Raji (cell line): Measurements from ENCODE around the gene DLG5.

Experiments
- POLR2A ChIP-seq: IDR thresholded peaks from 2 replicates; pipeline ENCODE4 v1.6.1; 2011; ENCODE audit warnings: low read depth, low read length, control low read depth; ENCODE audit not compliant: insufficient read depth

Gene DLG5, protein sequence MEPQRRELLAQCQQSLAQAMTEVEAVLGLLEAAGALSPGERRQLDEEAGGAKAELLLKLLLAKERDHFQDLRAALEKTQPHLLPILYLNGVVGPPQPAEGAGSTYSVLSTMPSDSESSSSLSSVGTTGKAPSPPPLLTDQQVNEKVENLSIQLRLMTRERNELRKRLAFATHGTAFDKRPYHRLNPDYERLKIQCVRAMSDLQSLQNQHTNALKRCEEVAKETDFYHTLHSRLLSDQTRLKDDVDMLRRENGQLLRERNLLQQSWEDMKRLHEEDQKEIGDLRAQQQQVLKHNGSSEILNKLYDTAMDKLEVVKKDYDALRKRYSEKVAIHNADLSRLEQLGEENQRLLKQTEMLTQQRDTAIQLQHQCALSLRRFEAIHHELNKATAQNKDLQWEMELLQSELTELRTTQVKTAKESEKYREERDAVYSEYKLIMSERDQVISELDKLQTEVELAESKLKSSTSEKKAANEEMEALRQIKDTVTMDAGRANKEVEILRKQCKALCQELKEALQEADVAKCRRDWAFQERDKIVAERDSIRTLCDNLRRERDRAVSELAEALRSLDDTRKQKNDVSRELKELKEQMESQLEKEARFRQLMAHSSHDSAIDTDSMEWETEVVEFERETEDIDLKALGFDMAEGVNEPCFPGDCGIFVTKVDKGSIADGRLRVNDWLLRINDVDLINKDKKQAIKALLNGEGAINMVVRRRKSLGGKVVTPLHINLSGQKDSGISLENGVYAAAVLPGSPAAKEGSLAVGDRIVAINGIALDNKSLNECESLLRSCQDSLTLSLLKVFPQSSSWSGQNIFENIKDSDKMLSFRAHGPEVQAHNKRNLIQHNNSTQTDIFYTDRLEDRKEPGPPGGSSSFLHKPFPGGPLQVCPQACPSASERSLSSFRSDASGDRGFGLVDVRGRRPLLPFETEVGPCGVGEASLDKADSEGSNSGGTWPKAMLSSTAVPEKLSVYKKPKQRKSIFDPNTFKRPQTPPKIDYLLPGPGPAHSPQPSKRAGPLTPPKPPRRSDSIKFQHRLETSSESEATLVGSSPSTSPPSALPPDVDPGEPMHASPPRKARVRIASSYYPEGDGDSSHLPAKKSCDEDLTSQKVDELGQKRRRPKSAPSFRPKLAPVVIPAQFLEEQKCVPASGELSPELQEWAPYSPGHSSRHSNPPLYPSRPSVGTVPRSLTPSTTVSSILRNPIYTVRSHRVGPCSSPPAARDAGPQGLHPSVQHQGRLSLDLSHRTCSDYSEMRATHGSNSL (N-terminal part only)

GRCh38 chr10:77926566-77927401, at the start of gene DLG5:
DLG5 (minus strand) TSS chr10:77926755; CDS start chr10:77926520, 235 bp downstream.
- TF ChIP-seq POLR2A, result no peak

- no peak for TF ChIP-seq POLR2A
These were observed 48.6 kb upstream of the DLG5 start for GRCh38 chr10:77975086-77975666.

DNA sequence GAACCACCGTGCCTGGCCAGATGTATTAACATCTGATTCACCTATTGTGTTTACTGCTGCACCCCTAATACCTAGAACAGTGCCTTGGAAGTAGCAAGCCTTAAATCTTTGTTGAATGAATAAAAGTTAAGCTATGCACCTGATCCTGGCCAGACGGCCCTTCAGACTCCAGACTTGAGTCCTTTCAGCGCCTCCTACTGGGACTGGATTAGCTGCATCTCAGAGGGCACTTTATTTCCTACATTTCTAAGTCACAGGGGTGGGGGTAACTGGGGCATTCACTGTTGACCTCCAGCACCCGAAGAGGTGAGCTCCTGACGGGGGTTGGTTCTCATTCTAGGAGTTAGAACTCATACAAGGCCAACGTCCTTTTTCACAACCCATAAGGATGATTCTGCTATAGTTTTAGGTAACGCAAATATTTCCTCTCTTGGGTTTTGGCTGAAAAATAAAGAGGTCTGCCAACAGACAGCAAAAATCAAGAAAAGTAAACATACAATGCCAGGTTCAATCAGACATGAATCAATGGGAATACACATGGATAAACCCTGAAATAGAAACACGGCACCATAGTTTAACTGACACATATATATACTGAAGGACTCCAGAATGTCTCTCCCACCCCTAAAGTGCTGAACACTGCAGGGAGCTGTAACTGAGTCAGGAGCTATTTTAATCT, 48.0 kb upstream of the DLG5 start:
- TF ChIP-seq POLR2A, result no peak

- no peak for TF ChIP-seq POLR2A
These were observed 46.7 kb upstream of the DLG5 start for GRCh38 chr10:77973276-77973675.

DNA sequence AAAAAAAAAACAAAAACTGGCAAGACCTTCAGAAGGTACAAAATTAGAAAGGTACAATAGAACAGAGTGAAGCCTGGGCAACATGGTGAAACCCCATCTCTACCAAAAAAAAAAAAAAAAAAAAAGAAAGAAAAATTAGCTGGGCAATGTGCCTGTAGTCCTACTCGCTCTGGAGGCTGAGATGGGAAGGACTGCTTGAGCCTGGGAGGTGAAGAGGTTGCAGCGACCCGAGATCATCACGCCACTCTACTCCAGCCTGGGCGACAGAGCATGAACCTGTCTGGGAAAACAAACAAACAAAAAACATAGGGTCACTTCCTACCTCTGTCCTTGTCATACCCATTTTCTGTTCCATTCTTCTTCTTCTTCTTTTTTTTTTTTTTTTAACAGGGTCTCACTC, 45.6 kb upstream of the DLG5 start:
- no peak for TF ChIP-seq POLR2A

GRCh38 chr10:77971804-77972144, 45.2 kb upstream of the DLG5 start:
- no peak for TF ChIP-seq POLR2A

DNA sequence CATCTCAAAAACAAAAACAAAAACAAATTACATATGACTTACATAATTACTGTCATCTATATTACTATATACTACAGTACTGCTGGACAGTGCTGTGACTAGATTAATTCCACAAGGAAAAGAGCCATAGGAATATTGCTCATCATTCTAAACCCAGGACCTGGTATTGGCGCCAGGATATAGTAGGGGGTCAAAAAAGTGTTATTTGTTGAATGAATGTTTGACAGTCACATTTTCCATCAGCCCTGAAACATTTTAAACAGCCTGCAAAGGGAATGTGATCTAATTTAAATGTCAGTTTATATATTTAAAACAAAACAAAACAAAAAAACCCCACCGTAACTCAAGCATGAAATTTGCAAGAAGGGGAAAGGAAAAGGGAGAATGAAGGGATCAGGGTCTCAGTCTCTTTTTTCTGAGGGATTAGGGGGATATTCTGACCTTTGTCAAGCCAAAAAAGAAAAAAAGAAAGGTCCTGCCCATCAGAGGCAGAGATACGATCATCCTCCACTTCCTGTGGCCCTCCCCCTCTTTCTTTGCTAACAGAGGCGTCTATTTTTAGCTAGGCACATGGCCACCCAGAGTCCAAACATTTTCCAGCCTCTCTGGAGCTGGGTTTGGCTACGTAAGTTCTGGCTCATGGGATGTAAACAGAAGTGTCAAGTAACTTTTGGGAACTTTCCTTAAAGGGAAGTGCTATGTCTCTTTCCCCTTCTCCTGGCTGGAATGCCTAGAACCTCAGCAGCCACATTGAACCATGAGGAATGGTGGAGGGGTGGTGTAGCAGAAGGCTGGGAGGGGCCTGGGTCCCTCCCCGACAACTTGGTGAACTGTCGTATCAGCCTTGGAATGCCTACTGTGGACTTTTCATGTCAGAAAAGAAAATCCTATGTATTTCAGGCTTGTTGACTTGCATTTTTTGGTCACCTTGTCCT, 44.6 kb upstream of the DLG5 start:
- TF ChIP-seq POLR2A, result no peak

GRCh38 chr10:77969114-77969513, 42.6 kb upstream of the DLG5 start:
- no peak for TF ChIP-seq POLR2A

DNA sequence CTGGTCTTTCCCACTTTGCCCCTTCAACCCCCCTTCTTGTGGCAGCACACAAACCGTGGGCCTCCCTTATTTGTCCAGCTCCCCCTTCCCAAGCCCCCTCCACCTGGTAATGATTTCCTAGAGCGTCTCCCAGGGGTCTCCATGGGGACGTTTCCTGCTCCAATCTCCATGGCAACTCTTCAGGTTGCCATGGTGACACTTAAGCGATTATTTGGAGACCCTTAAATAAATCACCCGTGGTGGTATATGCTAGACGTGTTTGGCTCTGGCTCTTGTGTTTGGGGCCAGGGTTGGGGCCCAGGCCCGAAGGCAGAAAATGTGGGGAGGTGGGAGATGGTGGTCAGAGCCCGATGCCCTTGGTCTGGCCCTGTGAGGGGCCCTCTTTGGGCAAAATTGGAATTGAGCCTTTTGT, 41.1 kb upstream of the DLG5 start:
- no peak for TF ChIP-seq POLR2A

DNA sequence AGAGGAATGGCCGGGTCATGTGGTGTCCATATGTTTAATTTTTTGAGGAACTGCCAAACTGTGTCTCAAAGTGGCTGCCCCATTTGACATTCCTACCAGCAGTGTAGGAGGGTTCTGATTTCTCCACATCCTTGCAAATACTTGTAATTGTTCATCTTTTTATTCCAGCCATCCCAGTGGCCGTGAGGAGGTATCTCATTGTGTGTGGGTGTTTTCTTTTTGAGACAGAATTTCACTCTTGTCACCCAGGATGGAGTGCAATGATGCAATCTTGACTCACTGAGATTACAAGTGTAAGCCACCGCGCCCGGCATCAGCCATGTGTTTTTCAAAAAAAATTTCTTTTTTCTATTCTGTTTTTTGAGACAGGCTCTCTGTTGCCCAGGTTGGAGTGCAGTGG, 38.7 kb upstream of the DLG5 start:
- TF ChIP-seq POLR2A, result no peak

DNA sequence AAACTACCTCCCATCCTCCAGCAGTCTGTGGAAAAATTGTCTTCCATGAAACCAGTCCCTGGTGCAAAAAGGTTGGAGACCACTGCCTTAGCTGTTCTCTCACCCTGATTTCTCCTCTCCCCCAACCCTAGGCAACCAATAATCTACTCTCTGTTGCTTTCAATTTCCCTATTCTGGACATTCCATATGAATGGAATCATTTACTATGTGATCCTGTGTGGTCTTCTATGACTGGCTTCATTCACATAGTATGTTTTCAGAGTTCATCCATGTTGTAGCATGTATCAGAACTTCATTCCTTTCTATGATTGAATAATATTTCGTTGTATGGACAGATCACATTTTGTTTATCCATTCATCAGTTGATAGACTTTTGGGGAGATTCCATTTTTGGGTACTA, 38.3 kb upstream of the DLG5 start:
- no peak for TF ChIP-seq POLR2A

DNA sequence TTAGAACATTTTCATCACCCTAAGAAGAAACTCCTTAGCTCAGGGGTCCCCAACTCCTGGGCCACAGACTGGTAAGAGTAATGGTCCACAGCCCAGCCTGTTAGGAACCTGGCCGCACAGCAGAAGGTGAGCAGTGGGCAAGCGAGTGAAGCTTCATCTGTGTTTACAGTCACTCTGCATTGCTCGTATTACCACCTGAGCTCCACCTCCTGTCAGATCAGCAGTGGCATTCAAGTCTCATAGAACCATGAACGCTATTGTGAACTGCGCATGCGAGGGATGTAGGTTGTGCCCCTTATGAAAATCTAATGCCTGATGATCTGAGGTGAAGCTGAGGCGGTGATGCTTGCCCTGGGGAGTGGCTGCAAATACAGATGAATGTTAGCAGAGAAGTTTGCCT, 37.3 kb upstream of the DLG5 start:
- no peak for TF ChIP-seq POLR2A
